SK-N-MC (cell line): ENCODE measurements around the gene AKTIP.

Experiments used
- DNase-seq: peaks from one replicate; pipeline ENCODE4 v3.0.0-alpha.2; 2011; ENCODE audit warnings: low read depth, low spot score
- H3K27ac ChIP-seq: fragments of 200-600 bp; sonication (generic); 2 replicates; pipeline ENCODE4 v1.5.1; 2016; ENCODE audit warnings: mixed run types
- H3K36me3 ChIP-seq: fragments of 200-600 bp; sonication (generic); 2 replicates; pipeline ENCODE4 v1.6.1; 2017; ENCODE audit warnings: antibody characterized with exemption, low read length, mixed read lengths; ENCODE audit not compliant: insufficient read depth
- H3K4me3 ChIP-seq: fragments of 200-600 bp; sonication (generic); 2 replicates; pipeline ENCODE4 v1.5.1; 2016
- H3K9ac ChIP-seq: fragments of 200-600 bp; sonication (generic); 2 replicates; pipeline ENCODE4 v1.8.0; 2017; ENCODE audit warnings: mixed run types, mixed read lengths; ENCODE audit not compliant: insufficient read length
- H3K9me3 ChIP-seq: fragments of 200-600 bp; sonication (generic); 2 replicates; pipeline ENCODE4 v1.6.1; 2017; ENCODE audit warnings: low read depth, mild to moderate bottlenecking, antibody characterized with exemption, low read length, moderate library complexity, mixed read lengths
- EZH2 ChIP-seq: fragments of 200-600 bp; sonication (generic); IDR thresholded peaks from one replicate; pipeline ENCODE4 v1.6.1; 2017; ENCODE audit warnings: antibody characterized with exemption
- FOXP2 ChIP-seq: optimal IDR thresholded peaks from 2 replicates; pipeline ENCODE3; 2011; ENCODE audit warnings: mild to moderate bottlenecking, moderate library complexity; ENCODE audit not compliant: insufficient read depth; ENCODE audit errors: extremely low read length, control extremely low read depth
- POLR2AphosphoS5 ChIP-seq: IDR thresholded peaks from 2 replicates; pipeline ENCODE4 v1.6.1; 2012; ENCODE audit warnings: mild to moderate bottlenecking, low read depth, low read length, borderline replicate concordance

Gene AKTIP

GRCh38 chr16:53478965-53479364, 24.0 kb downstream of the AKTIP start:
- peaks cover 24% of the 10 kb centered on the region; the same call in 1 of the 2 replicates for H3K36me3 ChIP-seq
- no peak overlapping the region for H3K4me3 ChIP-seq
- TF ChIP-seq EZH2 (no peak), POLR2AphosphoS5 (no peak), FOXP2 (no peak)
- no peak overlapping the region for H3K9ac ChIP-seq
- no peak overlapping the region for H3K27ac ChIP-seq
- no peak for DNase-seq
- no peaks in the 10 kb centered on the region for H3K9me3 ChIP-seq

GRCh38 chr16:53476867-53477266, 26.1 kb downstream of the AKTIP start:
- Histone ChIP-seq H3K27ac (no peak overlapping the region), H3K9me3 (no peaks in the 10 kb centered on the region), H3K9ac (no peak overlapping the region), H3K4me3 (no peak overlapping the region), H3K36me3 (peaks cover 25% of the 10 kb centered on the region; the same call in 1 of the 2 replicates)
- no peak for TF ChIP-seq POLR2AphosphoS5
- no peak for TF ChIP-seq FOXP2
- TF ChIP-seq EZH2, result no peak
- DNase-seq, result no peak

- Histone ChIP-seq H3K9me3 (no peaks in the 10 kb centered on the region), H3K4me3 (no peak overlapping the region), H3K9ac (no peak overlapping the region), H3K27ac (no peak overlapping the region), H3K36me3 (peaks cover 7% of the 10 kb centered on the region; the same call in 1 of the 2 replicates)
- DNase-seq, result no peak
- TF ChIP-seq POLR2AphosphoS5, result no peak
- TF ChIP-seq FOXP2, result no peak
- no peak for TF ChIP-seq EZH2
Observed at GRCh38 chr16:53465606-53466280, 37.3 kb downstream of the AKTIP start.

- Histone ChIP-seq H3K27ac (no peak overlapping the region), H3K9me3 (no peaks in the 10 kb centered on the region), H3K4me3 (no peak overlapping the region), H3K9ac (no peak overlapping the region), H3K36me3 (peaks cover 16% of the 10 kb centered on the region; the same call in 1 of the 2 replicates)
- TF ChIP-seq POLR2AphosphoS5, result no peak
- no peak for TF ChIP-seq FOXP2
- no peak for DNase-seq
Observed at GRCh38 chr16:53458635-53459034, 44.4 kb downstream of the AKTIP start.

- H3K4me3 ChIP-seq, result no peak overlapping the region
- DNase-seq, result no peak
- H3K9ac ChIP-seq, result no peak overlapping the region
- H3K27ac ChIP-seq, result no peak overlapping the region
- H3K9me3 ChIP-seq, result no peaks in the 10 kb centered on the region
- TF ChIP-seq FOXP2 (no peak), POLR2AphosphoS5 (no peak), EZH2 (no peak)
- H3K36me3 ChIP-seq, result peaks cover 16% of the 10 kb centered on the region; the same call in 1 of the 2 replicates
Observed at GRCh38 chr16:53457670-53458069, 45.3 kb downstream of the AKTIP start.

GRCh38 chr16:53456625-53457024, 46.4 kb downstream of the AKTIP start:
- Histone ChIP-seq H3K27ac (no peak overlapping the region), H3K9ac (no peak overlapping the region), H3K4me3 (no peak overlapping the region), H3K9me3 (no peaks in the 10 kb centered on the region), H3K36me3 (peaks cover 10% of the 10 kb centered on the region; the same call in 1 of the 2 replicates)
- no peak for DNase-seq
- TF ChIP-seq POLR2AphosphoS5, result no peak
- no peak for TF ChIP-seq EZH2
- no peak for TF ChIP-seq FOXP2

- H3K9me3 ChIP-seq, result no peaks in the 10 kb centered on the region
- H3K36me3 ChIP-seq, result no peaks in the 10 kb centered on the region
- H3K27ac ChIP-seq, result no peak overlapping the region
- H3K9ac ChIP-seq, result no peak overlapping the region
- no peak for TF ChIP-seq EZH2
- TF ChIP-seq POLR2AphosphoS5, result no peak
- TF ChIP-seq FOXP2, result no peak
- H3K4me3 ChIP-seq, result no peak overlapping the region
- DNase-seq, result no peak
Observed at GRCh38 chr16:53453928-53454327, 49.1 kb downstream of the AKTIP start.

- TF ChIP-seq EZH2 (no peak), FOXP2 (no peak), POLR2AphosphoS5 (no peak)
- no peak overlapping the region for H3K9ac ChIP-seq
- no peak overlapping the region for H3K27ac ChIP-seq
- H3K4me3 ChIP-seq, result no peak overlapping the region
- no peak for DNase-seq
- H3K36me3 ChIP-seq, result no peaks in the 10 kb centered on the region
- H3K9me3 ChIP-seq, result no peaks in the 10 kb centered on the region
Observed at GRCh38 chr16:53449816-53450517, 53.0 kb downstream of the AKTIP start.
